SK-N-SH (cell line): ENCODE measurements around the gene NOP56.

Experiments
- CTCF ChIP-seq: fragments of 200-600 bp; sonication (generic); IDR thresholded peaks from 2 replicates; pipeline ENCODE4 v1.6.1; 2017; ENCODE audit warnings: antibody characterized with exemption, mild to moderate bottlenecking, moderate library complexity
- FOXJ3 ChIP-seq: sonication (generic); formaldehyde crosslinking; IDR thresholded peaks from 2 replicates; pipeline ENCODE4 v1.5.1; 2020; ENCODE audit warnings: mild to moderate bottlenecking, missing genetic modification reagents
- JUND ChIP-seq: IDR thresholded peaks from 2 replicates; pipeline ENCODE4 v1.4.0; 2012
- NRF1 ChIP-seq: IDR thresholded peaks from 2 replicates; pipeline ENCODE4 v1.6.1; 2012; ENCODE audit warnings: low read depth, mild to moderate bottlenecking, low read length
- PBX3 ChIP-seq: IDR thresholded peaks from 2 replicates; pipeline ENCODE4; 2012
- TAF1 ChIP-seq: IDR thresholded peaks from 2 replicates; pipeline ENCODE4 v1.6.1; 2012; ENCODE audit warnings: low read depth, mild to moderate bottlenecking, low read length, moderate library complexity, borderline replicate concordance
- YY1 ChIP-seq: IDR thresholded peaks from 2 replicates; pipeline ENCODE4 v1.4.0; 2012; ENCODE audit warnings: low read depth, mild to moderate bottlenecking

GRCh38 chr20:2691127-2691526, 38.7 kb downstream of the NOP56 start:
- no peak for TF ChIP-seq TAF1
- no peak for TF ChIP-seq JUND
- no peak for TF ChIP-seq CTCF
- TF ChIP-seq FOXJ3 (CRISPR knock-in tag), result no peak
- no peak for TF ChIP-seq PBX3
- TF ChIP-seq NRF1, result no peak
- no peak for TF ChIP-seq YY1
